DND-41 (cell line): ENCODE measurements around the gene GDI1.
A peak's percentile ranks its signal among the peaks of the same experiment; 100 is the strongest.

Source experiments
- ATAC-seq: fragments of 200-7000 bp; cut with Tn5 transposase; 3 replicates; pipeline ENCODE4 v1.9.1; 2021; ENCODE audit warnings: low read depth; ENCODE audit not compliant: insufficient read depth
- DNase-seq: peaks from one replicate; pipeline ENCODE4 v3.0.0-alpha.2; 2020
- H2AFZ ChIP-seq: 2 replicates; pipeline ENCODE4 v1.6.0; 2012; ENCODE audit warnings: low read depth, low read length
- H3K27ac ChIP-seq: 2 replicates; pipeline ENCODE4 v1.5.1; 2012; ENCODE audit warnings: low read length, inconsistent platforms
- H3K27me3 ChIP-seq: fragments of 200-600 bp; sonication (generic); 2 replicates; pipeline ENCODE4 v1.6.0; 2012; ENCODE audit warnings: low read length, mild to moderate bottlenecking, inconsistent platforms; ENCODE audit not compliant: insufficient read depth, poor library complexity
- H3K36me3 ChIP-seq: 2 replicates; pipeline ENCODE4 v1.5.1; 2012; ENCODE audit warnings: low read length, inconsistent platforms; ENCODE audit not compliant: insufficient read depth
- H3K4me1 ChIP-seq: 2 replicates; pipeline ENCODE4 v1.5.1; 2012; ENCODE audit warnings: mild to moderate bottlenecking, low read length; ENCODE audit not compliant: insufficient read depth
- H3K4me2 ChIP-seq: 2 replicates; pipeline ENCODE4 v1.6.0; 2012; ENCODE audit warnings: mild to moderate bottlenecking, moderate library complexity, low read length, inconsistent platforms; ENCODE audit not compliant: insufficient read depth
- H3K4me3 ChIP-seq, 2 experiments: fragments of 200-600 bp in 1 of 2; shearing (Covaris generic) in 1 of 2; 2 replicates each; pipeline ENCODE4 v1.5.1; 2012 to 2016; ENCODE audit warnings: inconsistent platforms in 2 of 2, low read length in 2 of 2, mild to moderate bottlenecking in 2 of 2, low read depth in 1 of 2, moderate library complexity in 1 of 2
- H3K79me2 ChIP-seq: 2 replicates; pipeline ENCODE4 v1.6.0; 2012; ENCODE audit warnings: low read length, inconsistent platforms; ENCODE audit not compliant: insufficient read depth
- H3K9ac ChIP-seq: 2 replicates; pipeline ENCODE4 v1.6.0; 2012; ENCODE audit warnings: low read depth, mild to moderate bottlenecking, inconsistent platforms, low read length, moderate library complexity
- H3K9me3 ChIP-seq: 2 replicates; pipeline ENCODE4 v1.5.1; 2012; ENCODE audit warnings: low read length, moderate library complexity, mild to moderate bottlenecking, inconsistent platforms; ENCODE audit not compliant: insufficient read depth, severe bottlenecking
- H4K20me1 ChIP-seq: 2 replicates; pipeline ENCODE4 v1.6.0; 2012; ENCODE audit warnings: low read length; ENCODE audit not compliant: insufficient read depth
- EZH2 ChIP-seq: IDR thresholded peaks from 3 replicates; pipeline ENCODE4 v1.6.1; 2012; ENCODE audit warnings: borderline replicate concordance, low read depth, mild to moderate bottlenecking, moderate library complexity, low read length, inconsistent platforms; ENCODE audit not compliant: severe bottlenecking
- TF ChIP-seq, protein P1 (sequence below): IDR thresholded peaks from 2 replicates; pipeline ENCODE4 v1.5.1; 2012; ENCODE audit warnings: borderline replicate concordance, low read length, moderate library complexity, mild to moderate bottlenecking; ENCODE audit not compliant: poor library complexity, severe bottlenecking; ENCODE audit errors: extremely low read depth

The GDI1 gene

DNA sequence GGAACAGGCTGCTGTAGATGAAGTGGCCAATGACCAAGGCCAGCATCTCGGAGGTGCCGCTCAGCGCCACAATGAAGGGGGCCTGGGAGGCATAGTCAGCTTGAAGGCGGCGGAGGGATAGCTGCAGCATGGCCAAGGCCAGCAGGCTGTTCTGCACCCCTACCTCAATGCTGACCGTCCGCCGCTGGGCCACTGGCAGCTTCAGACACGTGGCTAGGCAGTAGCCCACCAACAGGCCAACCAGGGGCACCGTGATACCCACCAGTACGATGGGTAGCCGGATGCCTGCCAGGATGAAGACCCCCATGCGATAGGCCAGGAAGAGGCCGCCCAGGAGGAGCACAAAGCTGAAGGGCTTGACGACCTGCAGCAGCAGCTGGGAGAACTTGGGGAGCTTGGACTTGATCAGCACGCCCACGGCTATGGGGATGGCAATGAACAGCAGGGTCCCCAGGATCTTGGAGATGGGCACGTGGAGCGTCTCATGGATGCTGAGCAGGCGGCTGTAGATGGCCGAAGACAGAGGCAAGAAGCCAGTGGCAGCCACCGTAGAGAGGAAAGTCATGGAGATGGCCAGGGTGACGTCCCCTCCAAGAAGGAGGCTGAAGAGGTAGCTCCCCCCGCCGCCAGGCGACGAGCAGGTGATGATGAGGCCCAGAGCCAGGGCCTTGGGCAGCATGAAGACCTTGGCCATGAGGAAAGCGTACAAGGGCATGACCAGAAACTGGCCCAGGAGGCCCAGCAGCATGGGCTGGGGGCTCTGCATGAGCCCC, 50.8 kb downstream of the GDI1 start:
- TF ChIP-seq, protein P1, sequence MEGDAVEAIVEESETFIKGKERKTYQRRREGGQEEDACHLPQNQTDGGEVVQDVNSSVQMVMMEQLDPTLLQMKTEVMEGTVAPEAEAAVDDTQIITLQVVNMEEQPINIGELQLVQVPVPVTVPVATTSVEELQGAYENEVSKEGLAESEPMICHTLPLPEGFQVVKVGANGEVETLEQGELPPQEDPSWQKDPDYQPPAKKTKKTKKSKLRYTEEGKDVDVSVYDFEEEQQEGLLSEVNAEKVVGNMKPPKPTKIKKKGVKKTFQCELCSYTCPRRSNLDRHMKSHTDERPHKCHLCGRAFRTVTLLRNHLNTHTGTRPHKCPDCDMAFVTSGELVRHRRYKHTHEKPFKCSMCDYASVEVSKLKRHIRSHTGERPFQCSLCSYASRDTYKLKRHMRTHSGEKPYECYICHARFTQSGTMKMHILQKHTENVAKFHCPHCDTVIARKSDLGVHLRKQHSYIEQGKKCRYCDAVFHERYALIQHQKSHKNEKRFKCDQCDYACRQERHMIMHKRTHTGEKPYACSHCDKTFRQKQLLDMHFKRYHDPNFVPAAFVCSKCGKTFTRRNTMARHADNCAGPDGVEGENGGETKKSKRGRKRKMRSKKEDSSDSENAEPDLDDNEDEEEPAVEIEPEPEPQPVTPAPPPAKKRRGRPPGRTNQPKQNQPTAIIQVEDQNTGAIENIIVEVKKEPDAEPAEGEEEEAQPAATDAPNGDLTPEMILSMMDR, result no peak
- no peak for TF ChIP-seq EZH2
- peaks cover 30% of the 10 kb centered on the region for H3K79me2 ChIP-seq
- peak overlapping the region in 1 of 2 experiments; percentile 59; a peak in 2 of 4 replicates for H3K4me3 ChIP-seq
- ATAC-seq, result no peak
- H3K4me1 ChIP-seq, result peaks cover 56% of the 10 kb centered on the region
- H3K9ac ChIP-seq, result peak overlapping the region; percentile 73; the same call in 1 of the 2 replicates
- no peaks in the 10 kb centered on the region for H3K27me3 ChIP-seq
- no peak for DNase-seq
- H3K4me2 ChIP-seq, result peak overlapping the region; percentile 80
- H4K20me1 ChIP-seq, result peaks cover 17% of the 10 kb centered on the region
- H2AFZ ChIP-seq, result no peak overlapping the region
- H3K9me3 ChIP-seq, result no peaks in the 10 kb centered on the region
- peaks cover 21% of the 10 kb centered on the region for H3K36me3 ChIP-seq
- no peak overlapping the region for H3K27ac ChIP-seq

DNA sequence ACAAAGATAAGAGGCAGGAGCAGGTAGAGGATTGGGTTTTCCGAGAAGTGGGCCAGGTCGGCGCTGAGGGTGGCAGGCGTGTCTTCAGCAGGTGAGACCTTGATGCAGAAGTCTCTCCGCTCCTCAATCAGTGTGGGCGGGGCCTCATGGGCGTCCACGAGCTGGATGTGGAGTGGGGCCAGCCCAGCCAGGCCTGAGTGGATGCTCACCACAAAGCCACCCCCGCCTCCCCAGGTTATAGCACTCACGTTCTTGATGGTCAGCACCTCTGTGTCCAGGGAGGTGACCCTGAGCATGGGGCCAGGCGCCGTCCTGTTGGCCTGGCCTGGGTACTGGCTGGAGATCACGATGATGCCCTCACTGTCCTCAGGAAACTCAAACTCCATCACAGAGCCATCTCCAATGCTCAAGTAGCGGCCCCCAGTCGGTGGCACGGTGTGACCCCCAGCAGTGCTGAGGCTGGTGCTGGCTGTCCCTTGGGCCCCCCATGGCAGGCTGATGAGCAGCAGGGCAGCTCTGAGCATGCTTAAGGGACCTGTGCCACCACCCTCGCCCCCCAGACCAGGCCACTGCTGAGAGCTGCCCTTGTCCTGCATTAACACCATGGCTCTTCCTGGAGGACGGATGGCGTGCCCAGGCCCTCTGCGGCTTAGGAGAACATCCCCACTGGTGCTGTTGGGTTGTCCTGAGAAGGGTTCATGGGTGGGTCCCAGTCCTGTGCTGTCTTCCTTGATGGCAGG, 51.6 kb downstream of the GDI1 start:
- Histone ChIP-seq H3K4me3 (no peak overlapping the region; a peak in 1 of 4 replicates), H3K9ac (peak overlapping the region; percentile 80), H3K27ac (no peak overlapping the region), H3K4me1 (peaks cover 56% of the 10 kb centered on the region), H4K20me1 (peaks cover 17% of the 10 kb centered on the region), H2AFZ (no peak overlapping the region), H3K79me2 (peaks cover 30% of the 10 kb centered on the region), H3K9me3 (no peaks in the 10 kb centered on the region), H3K27me3 (no peaks in the 10 kb centered on the region), H3K36me3 (peaks cover 20% of the 10 kb centered on the region), H3K4me2 (peak overlapping the region; percentile 92; the same call in 1 of the 2 replicates)
- DNase-seq (no peak), ATAC-seq (no peak)
- TF ChIP-seq, protein P1, result no peak
- TF ChIP-seq EZH2, result no peak

DNA sequence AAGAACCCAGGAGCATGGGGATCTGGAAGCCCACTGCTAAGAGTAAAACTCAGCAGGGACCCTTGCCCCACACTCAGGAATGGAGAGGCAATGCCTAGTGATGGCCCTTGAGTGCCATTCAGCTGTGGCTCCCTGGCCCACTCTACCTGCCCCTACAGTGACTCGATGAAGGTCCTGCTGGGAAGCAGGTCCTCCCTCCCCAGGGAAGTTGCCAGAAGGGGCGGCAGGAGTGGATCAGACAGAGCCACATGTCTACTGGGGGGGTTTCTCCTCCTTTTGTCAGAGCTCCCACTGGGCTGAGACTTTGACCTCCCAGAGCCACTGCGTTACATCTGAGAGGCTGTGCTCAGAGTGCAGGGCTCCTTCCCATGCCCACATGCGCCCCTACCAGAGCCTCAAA, 52.2 kb downstream of the GDI1 start:
- Histone ChIP-seq H3K9me3 (no peaks in the 10 kb centered on the region), H3K4me1 (peaks cover 55% of the 10 kb centered on the region), H3K36me3 (peaks cover 13% of the 10 kb centered on the region), H3K4me2 (peak overlapping the region; percentile 92), H3K27me3 (no peaks in the 10 kb centered on the region), H3K4me3 (peak overlapping the region in 1 of 2 experiments; percentile 70; a peak in 2 of 4 replicates), H3K27ac (no peak overlapping the region), H3K79me2 (peaks cover 30% of the 10 kb centered on the region), H4K20me1 (peaks cover 14% of the 10 kb centered on the region), H2AFZ (no peak overlapping the region), H3K9ac (peak overlapping the region; percentile 80)
- DNase-seq (no peak), ATAC-seq (no peak)
- TF ChIP-seq, protein P1, result no peak
- no peak for TF ChIP-seq EZH2
